Calu3 (cell line): Measurements from ENCODE around the gene GPR107. TPM values are rescaled to one million over a fixed set of nuclear protein-coding genes. Genes with fewer than 3 reads are reported as not detected.

Source experiments
- BruUV-seq: library from RNA; stranded (reverse); fragments of 400-500 nt; replicated peaks from 2 replicates; lab custom pipeline; 2021; lab: Mats Ljungman, UMichigan
- CTCF ChIA-PET: fragments of 300-600 bp; sonication (Branson Sonifier 250); formaldehyde crosslinking; loops from one replicate; lab custom pipeline; 2022; ENCODE audit warnings: antibody characterized with exemption; lab: Charles Lee
- DNase-seq: peaks from one replicate; pipeline ENCODE4 v3.0.0; 2022
- H3K27ac Mint-ChIP-seq: one replicate; pipeline ENCODE4 v1.8.0; 2022; ENCODE audit warnings: mixed read lengths; ENCODE audit not compliant: unreplicated experiment
- H3K27me3 Mint-ChIP-seq: one replicate; pipeline ENCODE4 v1.8.0; 2022; ENCODE audit warnings: mixed read lengths; ENCODE audit not compliant: unreplicated experiment
- H3K36me3 Mint-ChIP-seq: one replicate; pipeline ENCODE4 v1.8.0; 2022; ENCODE audit warnings: mild to moderate bottlenecking, moderate library complexity, mixed read lengths; ENCODE audit not compliant: insufficient read depth, unreplicated experiment
- H3K4me1 Mint-ChIP-seq: one replicate; pipeline ENCODE4 v1.8.0; 2022; ENCODE audit warnings: mild to moderate bottlenecking, low read depth, mixed read lengths; ENCODE audit not compliant: unreplicated experiment
- H3K4me3 Mint-ChIP-seq: one replicate; pipeline ENCODE4 v1.8.0; 2022; ENCODE audit warnings: mild to moderate bottlenecking, low read depth, moderate library complexity, mixed read lengths; ENCODE audit not compliant: unreplicated experiment
- H3K9me3 Mint-ChIP-seq: one replicate; pipeline ENCODE4 v1.8.0; 2022; ENCODE audit warnings: low read depth, mixed read lengths; ENCODE audit not compliant: unreplicated experiment
- CTCF ChIP-seq: fragments of 200-600 bp; IDR thresholded peaks from one replicate; pipeline ENCODE4 v1.8.0; 2022; ENCODE audit warnings: antibody characterized with exemption; ENCODE audit not compliant: unreplicated experiment
- intact Hi-C: fragments of 100-400 bp; cut with micrococcal nuclease; formaldehyde crosslinking; loops from one replicate; pipeline ENCODE4 v1.10.0; 2022; ENCODE audit not compliant: unreplicated experiment
- total RNA-seq: library from RNA; stranded (reverse); gene quantifications from 2 replicates; pipeline ENCODE4 v1.2.3, GENCODE V29; 2022

GPR107 gene
- total RNA-seq, 1 experiment from 2014 or later: 43.4 TPM

GRCh38 chr9:130090915-130091314, 37.2 kb downstream of the GPR107 start:
- H3K4me1 Mint-ChIP-seq: no peaks in the 10 kb centered on the region
- H3K27ac Mint-ChIP-seq: no peak overlapping the region
- peaks cover 23% of the 10 kb centered on the region for H3K36me3 Mint-ChIP-seq
- no peak for TF ChIP-seq CTCF
- no TSS peak for BruUV-seq
- CTCF ChIA-PET: no interaction called here
- no peaks in the 10 kb centered on the region for H3K9me3 Mint-ChIP-seq
- H3K4me3 Mint-ChIP-seq: no peak overlapping the region
- no peak for DNase-seq
- H3K27me3 Mint-ChIP-seq: no peaks in the 10 kb centered on the region
- intact Hi-C loops: no loop called here

GRCh38 chr9:130092910-130093309, 39.2 kb downstream of the GPR107 start:
- no TSS peak for BruUV-seq
- TF ChIP-seq CTCF: no peak
- DNase-seq: no peak
- H3K4me3 Mint-ChIP-seq: no peak overlapping the region
- intact Hi-C loops: no loop called here
- H3K27me3 Mint-ChIP-seq: no peaks in the 10 kb centered on the region
- CTCF ChIA-PET: no interaction called here
- no peaks in the 10 kb centered on the region for H3K9me3 Mint-ChIP-seq
- H3K27ac Mint-ChIP-seq: no peak overlapping the region
- peaks cover 20% of the 10 kb centered on the region for H3K36me3 Mint-ChIP-seq
- H3K4me1 Mint-ChIP-seq: no peaks in the 10 kb centered on the region

GRCh38 chr9:130095872-130096271, 42.2 kb downstream of the GPR107 start:
- CTCF ChIA-PET: no interaction called here
- TF ChIP-seq CTCF: no peak
- peaks cover 11% of the 10 kb centered on the region for H3K36me3 Mint-ChIP-seq
- no peaks in the 10 kb centered on the region for H3K27me3 Mint-ChIP-seq
- DNase-seq: no peak
- no peaks in the 10 kb centered on the region for H3K9me3 Mint-ChIP-seq
- H3K4me1 Mint-ChIP-seq: no peaks in the 10 kb centered on the region
- BruUV-seq: no TSS peak
- intact Hi-C loops: no loop called here
- H3K27ac Mint-ChIP-seq: no peak overlapping the region
- H3K4me3 Mint-ChIP-seq: no peak overlapping the region

GRCh38 chr9:130100681-130101080, 47.0 kb downstream of the GPR107 start:
- H3K9me3 Mint-ChIP-seq: no peaks in the 10 kb centered on the region
- peaks cover 4% of the 10 kb centered on the region for H3K36me3 Mint-ChIP-seq
- no peak for TF ChIP-seq CTCF
- no peak overlapping the region for H3K4me3 Mint-ChIP-seq
- H3K4me1 Mint-ChIP-seq: no peaks in the 10 kb centered on the region
- BruUV-seq: no TSS peak
- intact Hi-C loops: no loop called here
- CTCF ChIA-PET: no interaction called here
- H3K27me3 Mint-ChIP-seq: no peaks in the 10 kb centered on the region
- H3K27ac Mint-ChIP-seq: no peak overlapping the region
- DNase-seq: no peak
